MG63 (cell line): Measurements from ENCODE around the gene ATP10A. TPM values are rescaled to one million over a fixed set of nuclear protein-coding genes. Genes with fewer than 3 reads are reported as not detected.
"Not testable (repeated sequence)": the region's sequence is repeated elsewhere in the genome, so short reads cannot be mapped to it uniquely, and the experiment has no call there.

Experiments
- DNase-seq: peaks from one replicate; pipeline ENCODE4 v3.0.0-alpha.2; 2020
- H3K27me3 ChIP-seq: fragments of 250-450 bp; sonication (Bioruptor Pico); 2 replicates; pipeline ENCODE4 v1.5.1; 2020; ENCODE audit warnings: mild to moderate bottlenecking, moderate library complexity
- H3K36me3 ChIP-seq: fragments of 250-450 bp; sonication (Bioruptor Pico); 2 replicates; pipeline ENCODE4 v1.5.1; 2020; ENCODE audit warnings: mild to moderate bottlenecking, moderate library complexity
- H3K4me3 ChIP-seq: fragments of 250-450 bp; sonication (Bioruptor Pico); 2 replicates; pipeline ENCODE4 v1.5.1; 2020; ENCODE audit warnings: mild to moderate bottlenecking, moderate library complexity
- H3K9me3 ChIP-seq: fragments of 250-450 bp; sonication (Bioruptor Pico); 2 replicates; pipeline ENCODE4 v1.5.1; 2020; ENCODE audit warnings: mild to moderate bottlenecking, moderate library complexity
- total RNA-seq: library from RNA; depleted of rRNA; stranded (reverse); fragments of >200 nt; shearing (Covaris generic); gene quantifications from 2 replicates; pipeline ENCODE4 v1.2.3, GENCODE V29; 2014; ENCODE audit warnings: low replicate concordance

ATP10A gene
- total RNA-seq, 1 experiment from 2014 or later, result 2.1 TPM

DNA sequence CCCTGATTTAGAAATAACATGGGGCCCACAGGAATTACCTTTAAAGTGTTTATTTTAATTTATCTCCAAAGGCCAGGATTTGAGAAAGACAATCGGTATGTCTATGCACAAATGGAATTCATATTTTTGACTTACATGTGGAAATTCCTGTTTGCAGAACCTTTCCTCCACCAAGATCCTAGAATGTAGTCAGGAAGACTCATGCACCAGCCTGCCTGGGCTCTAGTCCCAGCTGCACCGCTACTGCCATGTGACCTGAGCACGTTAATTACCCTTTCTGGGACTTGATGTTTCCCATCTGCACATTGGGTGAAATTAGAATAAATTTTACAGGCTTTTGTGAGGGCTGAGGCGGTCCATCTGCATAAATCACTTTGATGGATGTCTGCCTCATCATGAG is 194.2 kb downstream of the ATP10A start:
- Histone ChIP-seq H3K36me3 (no peaks in the 10 kb centered on the region), H3K9me3 (no peaks in the 10 kb centered on the region), H3K27me3 (no peaks in the 10 kb centered on the region), H3K4me3 (no peak overlapping the region)
- DNase-seq, result no peak

- H3K4me3 ChIP-seq, result no peak overlapping the region
- DNase-seq, result no peak
- H3K27me3 ChIP-seq, result no peaks in the 10 kb centered on the region
- H3K36me3 ChIP-seq, result no peaks in the 10 kb centered on the region
- H3K9me3 ChIP-seq, result no peaks in the 10 kb centered on the region
Observed at GRCh38 chr15:25668236-25668795, 194.8 kb downstream of the ATP10A start.

DNA sequence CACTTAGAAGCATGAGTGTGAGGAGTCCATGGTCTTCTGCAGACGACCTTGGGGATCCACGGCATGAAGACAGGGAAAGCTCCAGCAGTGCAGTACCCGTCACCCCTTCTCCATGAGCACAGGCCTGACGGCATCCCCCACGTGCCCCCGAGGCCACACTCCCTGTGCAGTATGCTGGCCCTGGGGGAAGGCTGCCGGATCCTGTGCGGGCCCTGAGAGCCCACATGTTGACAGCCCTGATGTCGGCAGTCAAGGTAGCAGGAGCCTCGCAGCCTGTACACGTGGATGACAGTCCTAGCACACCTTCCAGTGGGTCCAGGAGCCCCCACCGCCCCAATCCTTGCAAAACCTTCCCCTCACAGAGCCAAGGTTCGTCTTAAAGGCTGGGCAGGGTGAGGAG is 195.3 kb downstream of the ATP10A start:
- no peak overlapping the region for H3K4me3 ChIP-seq

GRCh38 chr15:25665913-25666312 is 197.2 kb downstream of the ATP10A start:
- Histone ChIP-seq H3K36me3 (no peaks in the 10 kb centered on the region), H3K9me3 (no peaks in the 10 kb centered on the region), H3K4me3 (no peak overlapping the region), H3K27me3 (no peaks in the 10 kb centered on the region)
- no peak for DNase-seq

More for the DNA sequence above, 195.3 kb downstream of the ATP10A start:
- no peaks in the 10 kb centered on the region for H3K36me3 ChIP-seq
- no peaks in the 10 kb centered on the region for H3K9me3 ChIP-seq
- DNase-seq, result no peak
- H3K27me3 ChIP-seq, result no peaks in the 10 kb centered on the region

- Histone ChIP-seq H3K36me3 (no peaks in the 10 kb centered on the region), H3K27me3 (no peaks in the 10 kb centered on the region), H3K4me3 (no peak overlapping the region), H3K9me3 (no peaks in the 10 kb centered on the region)
- no peak for DNase-seq
Observed at GRCh38 chr15:25664761-25665160, 198.4 kb downstream of the ATP10A start.

- no peak for DNase-seq
- no peaks in the 10 kb centered on the region for H3K27me3 ChIP-seq
- H3K36me3 ChIP-seq, result no peaks in the 10 kb centered on the region
- no peak overlapping the region for H3K4me3 ChIP-seq
- no peaks in the 10 kb centered on the region for H3K9me3 ChIP-seq
Observed at GRCh38 chr15:25663515-25663914, 199.6 kb downstream of the ATP10A start.

DNA sequence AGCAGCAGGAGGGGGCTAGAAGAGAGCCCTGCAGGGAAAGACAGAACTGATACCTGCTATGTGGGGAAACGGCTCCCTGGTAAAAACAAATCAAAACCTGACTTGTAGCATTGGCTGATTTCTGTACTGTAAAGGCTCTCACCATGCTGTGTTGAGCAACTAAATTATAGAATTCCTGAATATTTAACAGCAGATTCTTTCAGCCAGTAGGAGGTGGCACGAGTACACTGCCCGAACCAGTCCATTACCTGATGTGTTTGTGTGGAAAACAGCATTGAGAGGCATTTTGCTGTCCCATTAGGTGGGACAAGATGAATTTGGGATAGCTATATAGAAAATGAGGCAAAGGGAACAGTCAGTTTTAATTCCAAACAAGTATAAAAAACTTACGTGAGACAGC is 201.2 kb downstream of the ATP10A start:
- H3K4me3 ChIP-seq, result no peak overlapping the region
- no peaks in the 10 kb centered on the region for H3K36me3 ChIP-seq
- H3K9me3 ChIP-seq, result no peaks in the 10 kb centered on the region
- no peaks in the 10 kb centered on the region for H3K27me3 ChIP-seq
- no peak for DNase-seq

DNA sequence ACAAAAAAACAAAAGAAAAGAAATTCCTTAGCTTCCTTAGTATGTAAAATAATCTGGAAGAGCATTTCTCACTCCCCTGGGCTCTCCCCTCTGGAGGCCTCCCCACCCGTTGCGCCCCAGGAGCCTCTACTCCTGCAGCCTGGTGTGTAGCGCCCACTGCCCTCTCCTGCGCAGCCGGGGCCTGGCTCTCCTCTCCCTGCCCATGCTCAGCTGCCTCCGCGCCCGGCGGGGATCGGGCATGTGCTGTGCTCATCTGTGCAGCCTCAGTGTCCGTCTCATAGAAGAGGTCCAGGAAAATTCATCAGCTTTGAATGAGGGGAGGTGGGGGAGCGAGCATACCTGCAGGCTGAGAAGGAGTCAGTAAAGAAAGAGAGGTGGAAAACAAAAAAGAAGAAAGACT is 203.9 kb downstream of the ATP10A start:
- Histone ChIP-seq H3K9me3 (no peaks in the 10 kb centered on the region), H3K27me3 (no peaks in the 10 kb centered on the region), H3K4me3 (no peak overlapping the region), H3K36me3 (no peaks in the 10 kb centered on the region)
- DNase-seq, result no peak

GRCh38 chr15:25658560-25658959 is 204.6 kb downstream of the ATP10A start:
- no peak for DNase-seq
- no peak overlapping the region for H3K4me3 ChIP-seq
- no peaks in the 10 kb centered on the region for H3K36me3 ChIP-seq
- H3K9me3 ChIP-seq, result no peaks in the 10 kb centered on the region
- H3K27me3 ChIP-seq, result no peaks in the 10 kb centered on the region

- DNase-seq, result no peak
Observed at GRCh38 chr15:25655207-25655948, 207.7 kb downstream of the ATP10A start.

GRCh38 chr15:25653371-25653770 is 209.8 kb downstream of the ATP10A start:
- Histone ChIP-seq H3K9me3 (no peaks in the 10 kb centered on the region), H3K36me3 (no peaks in the 10 kb centered on the region), H3K27me3 (no peaks in the 10 kb centered on the region), H3K4me3 (no peak overlapping the region)
- DNase-seq, result no peak

More at GRCh38 chr15:25655207-25655948, 207.7 kb downstream of the ATP10A start:
- no peaks in the 10 kb centered on the region for H3K36me3 ChIP-seq
- no peaks in the 10 kb centered on the region for H3K9me3 ChIP-seq
- H3K4me3 ChIP-seq, result no peak overlapping the region
- no peaks in the 10 kb centered on the region for H3K27me3 ChIP-seq

GRCh38 chr15:25652704-25653103 is 210.4 kb downstream of the ATP10A start:
- H3K9me3 ChIP-seq, result no peaks in the 10 kb centered on the region
- H3K27me3 ChIP-seq, result no peaks in the 10 kb centered on the region
- no peak overlapping the region for H3K4me3 ChIP-seq
- DNase-seq, result no peak
- no peaks in the 10 kb centered on the region for H3K36me3 ChIP-seq

GRCh38 chr15:25649390-25649789 is 213.7 kb downstream of the ATP10A start:
- no peak for DNase-seq
- no peaks in the 10 kb centered on the region for H3K9me3 ChIP-seq
- no peak overlapping the region for H3K4me3 ChIP-seq
- H3K36me3 ChIP-seq, result no peaks in the 10 kb centered on the region
- no peaks in the 10 kb centered on the region for H3K27me3 ChIP-seq

GRCh38 chr15:25643120-25643519 is 220.0 kb downstream of the ATP10A start:
- no peaks in the 10 kb centered on the region for H3K36me3 ChIP-seq
- no peaks in the 10 kb centered on the region for H3K27me3 ChIP-seq
- DNase-seq, result no peak
- H3K4me3 ChIP-seq, result no peak overlapping the region
- H3K9me3 ChIP-seq, result no peaks in the 10 kb centered on the region

- Histone ChIP-seq H3K27me3 (no peaks in the 10 kb centered on the region), H3K4me3 (no peak overlapping the region), H3K9me3 (no peaks in the 10 kb centered on the region), H3K36me3 (no peaks in the 10 kb centered on the region)
- DNase-seq, result no peak
Observed at GRCh38 chr15:25641762-25642161, 221.4 kb downstream of the ATP10A start.

DNA sequence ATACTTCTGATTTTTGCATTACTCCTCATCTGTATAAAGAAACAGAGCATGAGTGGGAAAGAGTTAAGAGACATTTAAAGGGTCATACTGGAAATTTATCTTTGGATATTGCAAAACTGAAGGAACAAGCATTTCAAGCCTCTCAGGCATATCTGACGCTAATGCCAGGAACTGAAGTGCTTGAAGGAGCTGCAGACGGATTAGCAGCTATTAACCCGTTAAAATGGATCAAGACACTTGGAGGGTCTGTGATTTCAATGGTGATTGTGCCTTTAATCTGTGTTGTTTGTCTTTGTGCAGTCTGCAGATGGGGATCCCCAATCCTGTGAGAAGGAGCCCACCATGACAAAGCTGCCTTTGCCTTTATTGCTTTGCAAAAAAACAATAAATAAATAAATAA is 221.8 kb downstream of the ATP10A start:
- H3K4me3 ChIP-seq, result no peak overlapping the region
- no peaks in the 10 kb centered on the region for H3K27me3 ChIP-seq
- no peaks in the 10 kb centered on the region for H3K36me3 ChIP-seq
- H3K9me3 ChIP-seq, result no peaks in the 10 kb centered on the region
- no peak for DNase-seq

DNA sequence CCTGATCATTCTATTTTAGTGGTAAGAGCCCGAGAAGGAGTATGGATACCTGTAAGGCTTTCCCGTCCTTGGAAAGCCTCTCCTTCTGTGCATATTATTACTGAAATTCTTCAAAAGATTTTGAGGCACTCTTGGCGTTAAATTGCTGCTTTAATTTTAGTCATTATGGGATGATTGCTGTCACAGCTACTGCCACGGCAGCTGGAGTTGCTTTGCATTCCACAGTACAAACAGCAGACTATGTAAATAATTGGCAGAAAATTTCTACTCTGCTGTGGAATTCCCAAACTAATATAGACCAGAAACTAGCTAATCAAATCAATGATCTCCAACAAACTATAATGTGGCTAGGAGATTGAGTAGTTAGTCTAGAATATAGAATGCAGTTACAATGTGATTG is 222.2 kb downstream of the ATP10A start:
- not testable (repeated sequence) for H3K27me3 ChIP-seq, DNase-seq, H3K4me3 ChIP-seq, H3K9me3 ChIP-seq, H3K36me3 ChIP-seq

DNA sequence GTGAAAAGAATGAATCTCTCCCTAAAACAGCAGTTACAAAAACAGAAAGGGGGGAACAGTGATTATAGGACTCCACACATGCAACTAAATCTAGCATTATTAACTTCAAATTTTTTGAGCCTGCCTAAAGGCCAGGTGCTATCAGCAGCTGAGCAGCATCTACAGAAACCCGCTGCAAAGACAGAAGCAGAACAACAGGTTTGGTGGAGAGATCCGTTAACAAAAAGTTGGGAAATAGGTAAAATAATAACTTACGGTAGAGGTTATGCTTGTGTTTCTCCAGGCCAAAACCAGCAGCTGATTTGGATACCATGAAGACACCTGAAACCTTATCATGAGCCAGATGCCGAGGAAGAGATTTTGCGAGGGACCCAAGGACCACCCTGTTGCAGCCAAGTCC is 222.7 kb downstream of the ATP10A start:
- no peak for DNase-seq
- H3K4me3 ChIP-seq, result no peak overlapping the region
- H3K27me3 ChIP-seq, result no peaks in the 10 kb centered on the region
- H3K9me3 ChIP-seq, result no peaks in the 10 kb centered on the region
- no peaks in the 10 kb centered on the region for H3K36me3 ChIP-seq
